Nephron progenitor cell (in vitro differentiated cells): ENCODE measurements around the gene AGAP1.

ENCODE experiments used
- DNase-seq: peaks from one replicate; pipeline ENCODE4 v3.0.0; 2021
- H3K27ac Mint-ChIP-seq: 2 replicates; pipeline ENCODE4 v1.8.0; 2021; ENCODE audit warnings: mild to moderate bottlenecking, moderate library complexity, mixed read lengths
- H3K27me3 Mint-ChIP-seq: 2 replicates; pipeline ENCODE4 v1.8.0; 2021; ENCODE audit warnings: mild to moderate bottlenecking, low read depth, mixed read lengths; ENCODE audit not compliant: poor library complexity
- H3K36me3 Mint-ChIP-seq: 2 replicates; pipeline ENCODE4 v1.8.0; 2021; ENCODE audit warnings: low read depth, mixed read lengths
- H3K4me1 Mint-ChIP-seq: 2 replicates; pipeline ENCODE4 v1.8.0; 2021; ENCODE audit warnings: mixed read lengths
- H3K4me3 Mint-ChIP-seq: 2 replicates; pipeline ENCODE4 v1.8.0; 2021; ENCODE audit warnings: mild to moderate bottlenecking, moderate library complexity, mixed read lengths
- H3K9me3 Mint-ChIP-seq: 2 replicates; pipeline ENCODE4 v1.8.0; 2021; ENCODE audit warnings: mild to moderate bottlenecking, moderate library complexity, mixed read lengths
- TF ChIP-seq, protein P1 (sequence below): fragments of 200-600 bp; sonication (generic); IDR thresholded peaks from 2 replicates; pipeline ENCODE4 v1.5.0; 2021; ENCODE audit warnings: antibody characterized with exemption

Gene AGAP1

DNA sequence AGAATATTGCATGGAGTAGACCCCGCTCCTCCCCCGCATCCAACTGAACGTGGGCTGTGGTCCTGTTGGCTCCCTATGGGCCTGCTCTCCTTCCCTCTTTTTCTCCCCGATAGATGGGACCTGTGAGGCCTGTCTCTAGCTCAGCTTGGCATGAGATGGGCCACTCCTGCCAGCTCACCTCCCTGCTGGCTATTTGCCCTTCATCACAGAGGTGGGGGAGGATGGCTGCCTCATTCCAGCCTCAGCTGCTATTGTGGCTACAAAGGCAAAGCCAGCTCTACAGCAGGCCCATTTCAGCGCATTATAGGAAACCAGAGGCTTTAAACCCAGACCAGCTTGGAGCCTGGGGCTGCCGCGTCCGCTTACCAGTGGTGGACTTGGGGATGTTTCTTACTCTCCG, 360.4 kb downstream of the AGAP1 start:
- TF ChIP-seq, protein P1, sequence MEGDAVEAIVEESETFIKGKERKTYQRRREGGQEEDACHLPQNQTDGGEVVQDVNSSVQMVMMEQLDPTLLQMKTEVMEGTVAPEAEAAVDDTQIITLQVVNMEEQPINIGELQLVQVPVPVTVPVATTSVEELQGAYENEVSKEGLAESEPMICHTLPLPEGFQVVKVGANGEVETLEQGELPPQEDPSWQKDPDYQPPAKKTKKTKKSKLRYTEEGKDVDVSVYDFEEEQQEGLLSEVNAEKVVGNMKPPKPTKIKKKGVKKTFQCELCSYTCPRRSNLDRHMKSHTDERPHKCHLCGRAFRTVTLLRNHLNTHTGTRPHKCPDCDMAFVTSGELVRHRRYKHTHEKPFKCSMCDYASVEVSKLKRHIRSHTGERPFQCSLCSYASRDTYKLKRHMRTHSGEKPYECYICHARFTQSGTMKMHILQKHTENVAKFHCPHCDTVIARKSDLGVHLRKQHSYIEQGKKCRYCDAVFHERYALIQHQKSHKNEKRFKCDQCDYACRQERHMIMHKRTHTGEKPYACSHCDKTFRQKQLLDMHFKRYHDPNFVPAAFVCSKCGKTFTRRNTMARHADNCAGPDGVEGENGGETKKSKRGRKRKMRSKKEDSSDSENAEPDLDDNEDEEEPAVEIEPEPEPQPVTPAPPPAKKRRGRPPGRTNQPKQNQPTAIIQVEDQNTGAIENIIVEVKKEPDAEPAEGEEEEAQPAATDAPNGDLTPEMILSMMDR: no peak
- Mint-ChIP-seq H3K9me3 (no peaks in the 10 kb centered on the region), H3K27ac (no peak overlapping the region), H3K27me3 (peaks cover 3% of the 10 kb centered on the region), H3K36me3 (peaks cover 14% of the 10 kb centered on the region), H3K4me3 (no peak overlapping the region), H3K4me1 (peaks cover 67% of the 10 kb centered on the region)
- no peak for DNase-seq

DNA sequence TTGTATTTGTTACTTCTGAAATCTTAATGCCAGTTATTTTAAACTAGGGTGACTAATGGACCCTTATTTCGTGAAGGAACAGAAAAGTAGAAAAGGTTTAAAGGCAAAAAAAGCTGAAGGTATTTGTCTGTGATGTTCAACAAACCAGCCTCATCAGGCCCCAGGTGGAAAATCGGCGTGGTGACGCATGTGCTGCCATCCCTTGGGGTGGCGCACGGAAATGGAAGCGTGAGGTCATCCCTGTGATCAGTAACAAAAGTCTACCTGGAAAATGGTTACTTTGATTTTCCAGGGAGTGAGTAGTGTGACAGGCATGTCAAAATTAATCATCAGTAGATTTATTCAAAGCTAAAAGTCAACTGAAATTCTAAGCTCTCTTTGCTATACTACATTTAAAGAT, 361.2 kb downstream of the AGAP1 start:
- no peak overlapping the region for H3K4me3 Mint-ChIP-seq
- H3K27me3 Mint-ChIP-seq: peaks cover 3% of the 10 kb centered on the region
- H3K9me3 Mint-ChIP-seq: no peaks in the 10 kb centered on the region
- H3K36me3 Mint-ChIP-seq: peaks cover 14% of the 10 kb centered on the region
- TF ChIP-seq, protein P1: no peak
- H3K4me1 Mint-ChIP-seq: peaks cover 75% of the 10 kb centered on the region
- DNase-seq: no peak
- H3K27ac Mint-ChIP-seq: no peak overlapping the region

DNA sequence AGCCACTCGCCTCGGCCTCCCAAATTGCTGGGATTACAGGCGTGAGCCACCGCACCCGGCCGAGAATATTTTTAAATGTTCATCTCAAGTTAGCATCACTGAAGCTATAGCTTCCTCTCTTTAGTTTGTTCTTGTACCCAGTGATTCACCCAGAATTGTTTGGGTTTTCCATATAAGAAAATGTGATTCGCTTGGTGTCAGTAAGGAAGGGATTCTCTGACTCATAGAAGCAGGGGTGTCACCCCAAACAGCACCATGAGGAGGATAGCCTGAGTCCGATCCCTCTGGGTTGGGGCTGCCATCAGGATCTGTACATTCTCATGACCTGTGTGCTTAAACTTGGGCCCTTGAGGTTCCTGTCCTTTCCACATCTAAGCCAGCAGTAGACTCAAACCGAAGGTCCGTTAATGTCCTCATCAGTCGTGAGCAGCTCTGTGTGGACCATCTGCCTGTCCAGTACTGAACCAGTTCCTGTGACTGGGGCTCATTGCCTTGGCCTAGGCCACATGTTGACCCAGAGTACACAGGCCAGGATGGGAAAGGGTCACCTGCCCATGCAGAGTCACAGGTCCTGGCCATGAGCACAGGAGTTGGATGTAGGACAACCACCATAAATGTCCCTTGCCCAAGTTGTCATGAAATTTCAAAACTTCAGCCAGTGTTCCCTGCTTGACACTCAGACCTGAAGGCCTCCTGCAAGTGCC, 362.5 kb downstream of the AGAP1 start:
- Mint-ChIP-seq H3K4me3 (no peak overlapping the region), H3K27me3 (peaks cover 3% of the 10 kb centered on the region), H3K36me3 (peaks cover 14% of the 10 kb centered on the region), H3K9me3 (no peaks in the 10 kb centered on the region), H3K27ac (no peak overlapping the region), H3K4me1 (peaks cover 79% of the 10 kb centered on the region)
- no peak for DNase-seq
- TF ChIP-seq, protein P1: no peak

DNA sequence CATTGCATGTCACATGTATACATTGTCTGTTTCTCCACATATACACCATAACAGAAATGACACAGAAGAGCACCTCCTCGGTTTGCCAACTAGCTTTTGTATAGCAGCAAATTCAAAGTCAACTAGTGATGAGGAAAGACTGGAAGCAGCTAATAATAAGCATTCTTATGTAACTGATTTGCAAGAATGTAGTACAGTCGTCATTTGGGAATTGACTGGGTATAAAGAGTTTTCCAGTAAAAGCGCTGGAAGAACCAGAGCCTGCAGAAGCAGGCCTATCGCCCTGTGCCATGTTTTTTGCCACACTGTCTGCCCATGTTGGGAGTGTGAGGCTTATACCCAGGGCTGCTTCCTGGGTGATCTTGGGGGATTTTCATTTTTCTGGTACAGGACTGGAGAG, 363.8 kb downstream of the AGAP1 start:
- peaks cover 3% of the 10 kb centered on the region for H3K27me3 Mint-ChIP-seq

GRCh38 chr2:235858881-235859280, 365.0 kb downstream of the AGAP1 start:
- no peaks in the 10 kb centered on the region for H3K27me3 Mint-ChIP-seq
- no peak overlapping the region for H3K4me3 Mint-ChIP-seq
- H3K36me3 Mint-ChIP-seq: peaks cover 19% of the 10 kb centered on the region
- H3K27ac Mint-ChIP-seq: no peak overlapping the region
- DNase-seq: no peak
- no peaks in the 10 kb centered on the region for H3K9me3 Mint-ChIP-seq
- TF ChIP-seq, protein P1: no peak
- H3K4me1 Mint-ChIP-seq: peaks cover 65% of the 10 kb centered on the region

More for the DNA sequence above, 363.8 kb downstream of the AGAP1 start:
- DNase-seq: no peak
- TF ChIP-seq, protein P1: no peak
- Mint-ChIP-seq H3K36me3 (peaks cover 14% of the 10 kb centered on the region), H3K4me1 (peaks cover 73% of the 10 kb centered on the region), H3K27ac (no peak overlapping the region), H3K4me3 (no peak overlapping the region), H3K9me3 (no peaks in the 10 kb centered on the region)

DNA sequence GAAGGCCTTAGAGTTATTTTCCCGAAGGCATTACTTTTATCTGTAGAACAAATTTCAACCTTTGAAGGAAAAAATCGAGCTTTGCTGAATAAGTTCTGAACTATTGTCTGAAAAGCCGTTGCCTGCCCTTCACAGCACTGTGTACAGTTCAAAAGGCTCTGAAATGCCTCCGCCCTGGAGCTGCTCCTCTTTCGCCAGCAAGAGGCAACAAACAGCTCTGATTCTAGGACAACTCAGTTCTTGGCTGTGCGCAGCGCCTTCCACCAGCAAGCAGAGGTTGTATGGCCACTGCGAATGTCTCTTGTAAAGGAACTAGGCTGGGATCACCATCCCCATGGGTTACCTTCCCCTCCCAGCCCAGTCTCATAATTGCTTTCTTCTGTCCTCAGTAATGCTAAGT, 365.8 kb downstream of the AGAP1 start:
- DNase-seq: no peak
- Mint-ChIP-seq H3K4me3 (no peak overlapping the region), H3K36me3 (peaks cover 13% of the 10 kb centered on the region), H3K9me3 (no peaks in the 10 kb centered on the region), H3K27me3 (no peaks in the 10 kb centered on the region), H3K27ac (peak overlapping the region; percentile 40), H3K4me1 (peaks cover 65% of the 10 kb centered on the region)
- TF ChIP-seq, protein P1: no peak
